Activated T-cell treated with anti-CD3 and anti-CD28 coated beads, Interleukin-2, amount 50 U/mL, for 24 hours (primary cell): ENCODE data around the gene TMEM86A.

Experiments
- DNase-seq: peaks from one replicate; pipeline ENCODE4 v3.0.0-alpha.2; 2020
- H3K27ac Mint-ChIP-seq: 2 replicates; pipeline ENCODE4 v1.8.0; 2020; ENCODE audit warnings: mild to moderate bottlenecking, mixed read lengths
- H3K27me3 Mint-ChIP-seq: 2 replicates; pipeline ENCODE4 v1.8.0; 2020; ENCODE audit warnings: mixed read lengths
- H3K36me3 Mint-ChIP-seq: 2 replicates; pipeline ENCODE4 v1.8.0; 2020; ENCODE audit warnings: low read depth, mixed read lengths
- H3K4me1 Mint-ChIP-seq: 2 replicates; pipeline ENCODE4 v1.8.0; 2020; ENCODE audit warnings: low read depth, mixed read lengths
- H3K4me3 Mint-ChIP-seq: 2 replicates; pipeline ENCODE4 v1.8.0; 2020; ENCODE audit warnings: mild to moderate bottlenecking, moderate library complexity, mixed read lengths
- H3K9me3 Mint-ChIP-seq: 2 replicates; pipeline ENCODE4 v1.8.0; 2020; ENCODE audit warnings: mixed read lengths

The TMEM86A gene

DNA sequence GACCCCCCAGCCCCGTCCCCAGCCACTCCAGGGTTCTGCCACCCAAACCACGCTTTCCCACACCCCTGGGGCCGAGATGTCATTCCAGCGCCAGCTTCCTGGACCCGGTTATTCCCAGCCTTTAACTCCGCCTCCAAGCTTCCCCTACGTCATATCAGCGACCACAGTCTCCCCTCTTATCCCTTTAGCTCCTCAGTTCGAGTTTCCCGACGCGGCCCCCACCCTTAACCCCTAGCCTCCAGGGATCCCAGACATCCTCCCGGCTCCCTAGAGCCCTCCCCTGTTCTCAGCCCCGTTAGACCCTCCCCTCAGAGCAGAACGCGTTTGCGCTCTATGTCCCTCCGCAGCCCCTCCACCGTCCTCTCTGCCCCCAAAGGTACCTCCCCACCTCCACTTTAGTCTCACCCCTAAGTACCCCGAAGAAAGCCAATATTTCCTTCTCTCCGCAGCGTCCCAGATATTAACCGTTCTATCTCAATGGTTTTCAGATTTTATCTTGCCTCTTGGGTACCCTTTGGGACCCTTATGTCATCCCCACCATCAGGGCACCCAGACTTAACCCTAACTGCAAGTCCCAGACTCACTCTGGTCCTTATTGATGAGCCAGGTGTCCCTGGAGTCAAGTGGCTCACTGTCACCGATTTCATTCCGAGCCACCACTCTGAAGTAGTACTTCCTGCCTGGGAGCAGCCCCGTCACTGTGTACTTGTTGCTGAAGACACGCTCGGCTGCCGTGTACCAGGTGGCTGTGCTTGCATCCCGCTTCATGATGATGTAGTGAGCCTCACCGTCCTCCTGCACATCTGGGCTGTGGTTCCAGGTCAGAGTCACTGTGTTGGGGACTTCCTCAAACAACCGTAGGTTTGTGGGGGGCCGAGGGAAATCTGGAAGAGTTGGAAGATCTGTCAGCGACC lies 8.0 kb downstream of the TMEM86A start:
- Mint-ChIP-seq H3K27ac (peak overlapping the region; percentile 71), H3K4me3 (peak overlapping the region; percentile 57), H3K27me3 (peaks cover 6% of the 10 kb centered on the region), H3K9me3 (no peaks in the 10 kb centered on the region), H3K36me3 (no peaks in the 10 kb centered on the region), H3K4me1 (peaks cover 22% of the 10 kb centered on the region)
- DNase-seq, result peak; percentile 60

DNA sequence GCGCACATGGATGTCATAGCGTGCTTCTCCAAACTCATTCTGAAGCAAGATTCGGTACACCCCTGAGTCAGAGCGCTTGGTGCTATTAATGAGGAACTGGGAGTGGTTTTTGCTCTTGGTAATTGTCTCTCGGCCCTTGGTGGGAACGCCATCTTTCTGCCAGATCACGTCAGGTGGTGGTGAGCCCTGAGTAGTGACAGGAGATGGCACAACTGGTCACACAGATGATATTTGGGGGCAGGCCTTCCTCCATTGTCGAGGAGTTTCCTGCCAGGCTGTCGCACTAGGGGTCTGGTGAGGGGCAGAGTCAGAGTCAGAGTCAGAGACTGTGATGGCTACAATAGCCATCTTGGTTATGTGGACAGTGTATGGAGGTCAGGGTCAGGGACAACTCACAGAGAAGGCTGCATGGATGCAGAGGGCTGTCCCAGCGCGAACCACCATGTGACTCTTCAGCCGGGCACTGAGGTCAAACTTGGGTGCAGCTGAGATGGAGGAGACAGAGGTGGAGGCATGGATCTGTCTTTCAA lies 9.3 kb downstream of the TMEM86A start:
- DNase-seq, result no peak
- H3K4me3 Mint-ChIP-seq, result no peak overlapping the region
- H3K27ac Mint-ChIP-seq, result no peak overlapping the region
- H3K9me3 Mint-ChIP-seq, result no peaks in the 10 kb centered on the region
- peaks cover 6% of the 10 kb centered on the region for H3K27me3 Mint-ChIP-seq
- H3K4me1 Mint-ChIP-seq, result peaks cover 22% of the 10 kb centered on the region
- no peaks in the 10 kb centered on the region for H3K36me3 Mint-ChIP-seq

DNA sequence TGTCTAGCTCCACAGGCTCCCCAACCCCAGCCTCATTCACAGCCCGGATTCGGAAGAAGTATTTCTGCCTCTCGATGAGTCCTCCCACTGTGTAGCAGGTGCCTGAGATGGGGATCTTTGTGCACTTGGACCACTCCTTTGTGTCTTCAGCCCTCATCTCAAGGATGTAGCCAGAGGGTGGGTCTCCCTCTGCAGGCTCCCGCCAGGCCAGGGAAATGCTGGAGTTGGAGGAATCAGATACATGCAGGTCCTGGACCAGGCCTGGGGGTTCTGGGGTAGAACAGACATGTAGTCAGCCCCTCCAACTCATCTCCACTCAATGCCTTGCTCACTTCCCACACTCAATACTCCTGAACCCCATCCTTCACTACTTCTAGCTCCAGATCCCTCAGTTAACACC lies 10.8 kb downstream of the TMEM86A start:
- H3K9me3 Mint-ChIP-seq, result no peaks in the 10 kb centered on the region
- H3K36me3 Mint-ChIP-seq, result no peaks in the 10 kb centered on the region
- H3K27ac Mint-ChIP-seq, result no peak overlapping the region
- peaks cover 6% of the 10 kb centered on the region for H3K27me3 Mint-ChIP-seq
- peaks cover 22% of the 10 kb centered on the region for H3K4me1 Mint-ChIP-seq
- DNase-seq, result no peak
- no peak overlapping the region for H3K4me3 Mint-ChIP-seq

GRCh38 chr11:18710545-18710944 lies 12.0 kb downstream of the TMEM86A start:
- Mint-ChIP-seq H3K4me1 (peaks cover 15% of the 10 kb centered on the region), H3K27ac (no peak overlapping the region), H3K27me3 (no peaks in the 10 kb centered on the region), H3K4me3 (no peak overlapping the region), H3K9me3 (no peaks in the 10 kb centered on the region), H3K36me3 (no peaks in the 10 kb centered on the region)
- no peak for DNase-seq

DNA sequence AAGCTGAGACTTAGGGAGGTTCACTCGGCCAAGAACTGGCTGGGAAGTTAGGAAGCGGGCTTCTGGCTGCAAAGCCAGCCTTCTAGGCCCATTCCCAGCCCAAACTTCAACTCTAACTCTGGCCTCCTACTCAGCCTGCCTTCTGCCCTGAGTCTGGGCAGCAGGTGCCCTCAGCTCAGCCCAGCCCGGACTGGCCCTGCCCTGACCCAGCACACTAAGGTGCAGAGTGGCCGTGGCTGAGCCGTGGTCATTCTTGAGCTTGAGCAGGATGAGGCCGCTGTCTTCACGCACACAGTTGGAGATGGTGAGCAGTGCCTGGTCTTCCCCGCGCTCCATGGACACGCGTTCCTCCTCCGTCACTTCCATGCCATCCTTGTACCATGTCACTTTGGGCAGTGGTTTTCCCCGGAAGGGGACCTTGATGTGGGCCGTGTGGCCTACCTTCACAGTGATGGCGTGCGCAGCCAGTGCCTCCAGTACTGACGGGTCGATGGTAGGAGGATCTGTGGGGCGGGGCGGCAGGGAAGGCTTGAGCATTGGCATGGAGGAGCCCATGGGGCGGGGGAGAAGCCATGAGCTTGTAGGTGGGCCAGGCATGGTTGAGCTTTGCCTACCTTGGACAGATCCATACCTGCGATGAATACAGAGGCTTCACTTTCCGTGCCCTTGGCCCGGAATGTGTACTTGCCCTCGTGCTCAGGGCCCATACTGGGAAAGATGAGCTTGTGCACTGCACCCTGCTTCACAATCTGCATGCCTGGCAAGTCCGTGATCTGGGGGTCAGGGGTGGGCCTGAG lies 15.3 kb downstream of the TMEM86A start:
- no peaks in the 10 kb centered on the region for H3K9me3 Mint-ChIP-seq
- no peak for DNase-seq
- H3K27ac Mint-ChIP-seq, result no peak overlapping the region
- peaks cover 2% of the 10 kb centered on the region for H3K4me1 Mint-ChIP-seq
- no peaks in the 10 kb centered on the region for H3K36me3 Mint-ChIP-seq
- H3K4me3 Mint-ChIP-seq, result no peak overlapping the region
- no peaks in the 10 kb centered on the region for H3K27me3 Mint-ChIP-seq

DNA sequence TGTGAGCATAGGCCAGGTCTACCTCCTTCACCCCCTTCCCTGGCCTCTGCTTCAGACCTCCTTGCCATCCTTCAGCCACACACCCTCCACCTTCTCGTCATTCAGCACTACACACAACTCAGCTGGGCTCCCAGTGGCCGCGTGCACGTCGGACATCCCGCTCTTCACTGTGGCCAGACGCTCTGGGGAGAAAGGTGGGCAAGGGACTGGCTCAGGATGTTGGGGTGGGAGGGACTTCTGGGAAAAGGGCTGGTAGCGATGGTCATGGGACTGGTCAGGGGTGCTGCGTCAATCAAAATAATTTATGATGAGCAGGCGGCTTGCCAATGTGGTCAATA lies 15.8 kb downstream of the TMEM86A start:
- Mint-ChIP-seq H3K9me3 (no peaks in the 10 kb centered on the region), H3K27ac (no peak overlapping the region), H3K4me1 (peaks cover 2% of the 10 kb centered on the region), H3K27me3 (no peaks in the 10 kb centered on the region), H3K36me3 (no peaks in the 10 kb centered on the region), H3K4me3 (no peak overlapping the region)
- DNase-seq, result no peak

DNA sequence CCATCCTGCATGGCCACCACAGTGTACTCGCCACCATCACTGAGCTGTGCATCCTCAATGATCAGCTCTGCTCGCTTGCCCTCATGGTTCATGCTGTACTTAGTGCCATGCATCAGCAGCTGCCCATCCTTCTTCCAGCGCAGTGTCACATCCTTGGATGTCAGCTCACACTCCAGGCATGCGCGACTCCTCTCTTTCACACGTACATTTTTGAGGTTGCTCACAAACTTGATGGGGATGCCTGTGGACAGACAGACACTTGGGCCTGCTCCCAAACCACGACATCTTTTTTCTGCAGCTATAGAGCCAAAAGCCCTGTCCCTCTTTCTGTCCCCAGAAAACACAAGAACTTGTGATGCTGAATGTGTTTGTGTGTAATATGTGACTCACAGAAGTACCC lies 16.9 kb downstream of the TMEM86A start:
- Mint-ChIP-seq H3K27me3 (no peaks in the 10 kb centered on the region), H3K4me1 (peaks cover 2% of the 10 kb centered on the region), H3K9me3 (no peaks in the 10 kb centered on the region), H3K4me3 (no peak overlapping the region), H3K36me3 (no peaks in the 10 kb centered on the region), H3K27ac (no peak overlapping the region)
- DNase-seq, result no peak

DNA sequence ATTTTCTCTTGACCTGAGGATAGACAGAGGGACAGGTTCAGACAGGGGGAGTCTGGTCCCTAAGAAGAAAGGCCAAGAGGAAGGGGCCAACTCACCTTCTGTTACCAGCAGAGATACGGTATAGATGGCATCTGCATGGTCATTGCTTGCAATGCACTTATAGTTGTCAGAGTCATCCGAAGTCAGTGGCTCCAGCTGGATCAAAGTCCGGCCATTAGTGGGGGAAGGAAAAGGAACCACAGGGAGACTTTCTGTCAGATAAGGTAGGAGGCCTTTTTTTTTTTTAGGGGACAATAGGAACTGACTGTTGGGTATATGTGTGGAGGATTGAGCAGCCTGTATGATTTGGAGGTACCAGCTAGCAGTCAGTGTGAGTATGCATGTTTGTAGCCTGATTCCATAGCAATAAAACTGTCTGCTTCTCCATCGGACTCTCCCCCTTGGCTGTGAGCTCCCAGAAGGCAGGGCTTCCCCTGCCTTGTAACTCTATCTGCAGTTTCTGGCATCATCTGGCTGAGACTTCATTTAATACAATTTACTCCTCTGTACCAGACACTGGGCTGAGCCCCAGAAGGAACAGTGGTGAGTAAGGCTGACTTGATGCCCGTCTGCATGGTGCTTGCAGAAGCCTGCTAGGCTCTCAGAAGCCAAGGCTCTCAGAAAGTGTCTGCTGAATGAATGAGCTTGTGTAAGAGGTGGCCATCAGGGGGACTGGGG lies 21.7 kb downstream of the TMEM86A start:
- Mint-ChIP-seq H3K4me1 (peaks cover 14% of the 10 kb centered on the region), H3K36me3 (no peaks in the 10 kb centered on the region), H3K27ac (no peak overlapping the region), H3K27me3 (no peaks in the 10 kb centered on the region), H3K4me3 (peak overlapping the region; percentile 83), H3K9me3 (no peaks in the 10 kb centered on the region)
- no peak for DNase-seq

GRCh38 chr11:18720808-18721560 lies 22.4 kb downstream of the TMEM86A start:
- peak overlapping the region; percentile 72 for H3K27ac Mint-ChIP-seq
- H3K9me3 Mint-ChIP-seq, result no peaks in the 10 kb centered on the region
- H3K27me3 Mint-ChIP-seq, result no peaks in the 10 kb centered on the region
- peak; percentile 87 for DNase-seq
- H3K4me3 Mint-ChIP-seq, result peak overlapping the region; percentile 83
- no peaks in the 10 kb centered on the region for H3K36me3 Mint-ChIP-seq
- peaks cover 14% of the 10 kb centered on the region for H3K4me1 Mint-ChIP-seq

- no peaks in the 10 kb centered on the region for H3K36me3 Mint-ChIP-seq
- H3K4me1 Mint-ChIP-seq, result peaks cover 14% of the 10 kb centered on the region
- DNase-seq, result peak; percentile 70
- peak overlapping the region; percentile 83 for H3K4me3 Mint-ChIP-seq
- H3K27me3 Mint-ChIP-seq, result no peaks in the 10 kb centered on the region
- peak overlapping the region; percentile 72 for H3K27ac Mint-ChIP-seq
- H3K9me3 Mint-ChIP-seq, result no peaks in the 10 kb centered on the region
These were observed 23.1 kb downstream of the TMEM86A start for GRCh38 chr11:18721561-18722292.

DNA sequence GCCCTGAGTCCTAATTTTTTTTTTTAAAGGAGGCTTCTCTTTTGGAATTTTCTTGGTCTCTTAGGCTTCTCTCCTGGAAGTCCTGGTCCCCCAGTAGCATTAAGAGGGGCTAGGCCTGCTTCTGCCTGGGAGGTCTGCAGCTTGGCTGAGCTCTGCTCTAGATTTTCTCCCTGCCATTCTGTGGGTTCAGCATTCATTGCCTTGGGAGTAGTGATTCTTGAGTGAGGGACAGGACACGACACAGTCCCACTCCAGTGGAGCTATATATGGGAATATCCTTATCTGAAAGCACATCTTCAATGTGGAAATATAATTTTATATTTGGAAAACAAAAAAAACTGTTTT lies 23.7 kb downstream of the TMEM86A start:
- Mint-ChIP-seq H3K4me1 (peaks cover 14% of the 10 kb centered on the region), H3K36me3 (no peaks in the 10 kb centered on the region), H3K9me3 (no peaks in the 10 kb centered on the region), H3K4me3 (peak overlapping the region; percentile 83), H3K27me3 (no peaks in the 10 kb centered on the region), H3K27ac (no peak overlapping the region)
- DNase-seq, result no peak

- H3K4me3 Mint-ChIP-seq, result no peak overlapping the region
- peaks cover 22% of the 10 kb centered on the region for H3K4me1 Mint-ChIP-seq
- H3K27me3 Mint-ChIP-seq, result no peaks in the 10 kb centered on the region
- DNase-seq, result no peak
- H3K9me3 Mint-ChIP-seq, result no peaks in the 10 kb centered on the region
- H3K36me3 Mint-ChIP-seq, result no peaks in the 10 kb centered on the region
- no peak overlapping the region for H3K27ac Mint-ChIP-seq
These were observed 25.4 kb downstream of the TMEM86A start for GRCh38 chr11:18723991-18724390.

DNA sequence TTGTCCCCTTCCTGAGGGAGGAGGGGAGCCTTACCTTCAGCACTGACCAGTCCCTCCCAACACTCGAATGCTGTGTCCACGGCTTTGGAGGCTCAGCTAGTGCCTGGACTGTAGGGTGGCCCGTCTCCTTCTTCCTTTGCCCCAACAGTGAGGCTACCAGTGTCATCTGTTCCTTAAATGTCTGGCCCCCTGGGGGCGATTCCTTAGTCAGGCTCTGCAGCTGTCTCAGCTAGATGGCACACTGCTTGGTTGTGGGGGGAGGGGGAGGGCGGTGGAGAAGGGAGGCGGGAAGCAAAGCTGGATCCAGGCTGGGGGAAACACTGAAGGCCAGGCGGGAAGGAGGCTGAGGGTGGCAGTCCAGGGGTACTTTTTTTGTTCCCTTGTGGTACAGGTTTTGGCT lies 27.5 kb downstream of the TMEM86A start, which contains the start of gene IGSF22:
IGSF22 (minus strand) TSS at position 149 of the 400 bp plus-strand sequence. CDS start 1,952 bp downstream, outside the sequence.
- no peaks in the 10 kb centered on the region for H3K9me3 Mint-ChIP-seq
- H3K4me3 Mint-ChIP-seq, result no peak within 1 kb of the TSS
- no peak for DNase-seq
- no peaks in the 10 kb centered on the region for H3K36me3 Mint-ChIP-seq
- peaks cover 18% of the 10 kb centered on the region for H3K4me1 Mint-ChIP-seq
- no peak within 1 kb of the TSS for H3K27ac Mint-ChIP-seq
- H3K27me3 Mint-ChIP-seq, result no peaks in the 10 kb centered on the region
